ENCODE results near the gene MPV17L.

The MPV17L gene

GRCh38 chr16:15461376-15461775 lies 65.8 kb downstream of the MPV17L start:
- DNase-seq (ENCODE audit: low spot score): no peak
- H3K4me3 ChIP-seq: no peak overlapping the region
- TF ChIP-seq CTCF (IDR thresholded peaks at IDR 0.05): no peak
- H3K27ac ChIP-seq: no peak overlapping the region
